ENCODE data around the gene HTT.

Gene HTT

DNA sequence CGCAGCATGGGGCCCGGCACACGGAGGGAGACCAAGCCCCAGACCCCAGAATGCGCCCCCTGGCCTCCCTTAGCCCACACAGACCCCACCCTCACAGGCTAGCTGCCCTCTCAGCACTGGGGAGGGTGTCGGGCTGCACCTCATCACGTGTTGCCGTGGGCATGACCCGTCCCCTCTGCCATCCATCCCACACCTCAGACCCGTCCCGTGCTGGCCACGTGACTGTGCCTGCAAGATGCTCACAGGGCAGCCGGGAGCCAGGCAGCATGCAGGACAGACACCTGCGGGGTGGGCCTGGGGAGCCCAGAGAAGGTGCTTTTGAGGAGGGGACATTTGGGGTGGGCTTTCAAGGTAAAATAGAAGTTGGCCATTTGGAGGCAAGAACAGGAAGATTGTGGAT lies 179.3 kb downstream of the HTT start:
- Mint-ChIP-seq H3K4me1 (ENCODE audit: low read depth) (peaks cover 6% of the 10 kb centered on the region), H3K4me3 (no peak overlapping the region), H3K9me3 (no peaks in the 10 kb centered on the region), H3K27ac (no peak overlapping the region), H3K27me3 (ENCODE audit: low read depth) (no peaks in the 10 kb centered on the region), H3K36me3 (ENCODE audit: low read depth) (no peaks in the 10 kb centered on the region)

DNA sequence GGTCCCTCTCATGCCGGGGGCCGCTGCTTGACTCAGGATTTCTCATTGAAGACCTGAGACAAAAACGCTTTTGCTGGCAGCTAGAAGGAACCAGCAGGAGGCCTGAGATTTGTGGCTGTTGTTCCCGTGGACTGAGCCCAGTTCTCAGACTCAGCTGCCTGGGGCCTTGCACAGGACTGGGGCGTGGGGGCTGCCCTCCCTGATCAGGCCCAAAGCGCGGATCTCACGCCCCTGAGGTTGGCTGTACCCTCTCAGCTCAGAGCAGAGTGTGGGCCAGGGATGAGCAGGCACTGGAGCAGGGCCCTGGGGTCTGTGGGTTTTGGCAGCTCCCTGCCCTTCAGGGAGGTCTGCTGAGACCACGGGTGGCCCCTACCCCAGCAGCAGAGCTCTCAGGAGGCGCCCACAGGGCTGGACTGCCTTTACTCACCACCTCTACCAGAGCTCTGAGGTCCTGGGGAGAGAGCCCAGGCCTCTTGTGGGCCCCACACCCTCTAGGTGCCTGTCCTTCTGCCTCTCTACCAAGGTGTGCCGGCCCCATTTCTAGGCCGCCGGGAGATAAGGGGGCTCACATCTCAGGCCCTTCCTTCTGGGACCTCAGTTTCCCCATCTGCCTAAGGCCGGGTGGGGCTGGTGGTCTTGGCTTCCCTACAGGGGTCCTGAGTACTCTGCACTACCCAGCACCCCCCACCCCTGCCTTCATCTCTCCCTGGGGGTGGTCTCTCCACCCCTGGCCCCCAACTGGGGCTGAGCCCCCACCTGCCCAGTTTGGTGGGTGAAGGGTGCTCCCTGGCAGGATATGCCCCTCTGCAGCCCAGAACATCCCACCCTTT lies 180.0 kb downstream of the HTT start:
- no peaks in the 10 kb centered on the region for H3K9me3 Mint-ChIP-seq
- no peaks in the 10 kb centered on the region for H3K36me3 Mint-ChIP-seq (ENCODE audit: low read depth)
- no peak overlapping the region for H3K27ac Mint-ChIP-seq
- H3K4me3 Mint-ChIP-seq: no peak overlapping the region
- H3K27me3 Mint-ChIP-seq (ENCODE audit: low read depth): no peaks in the 10 kb centered on the region
- peaks cover 6% of the 10 kb centered on the region for H3K4me1 Mint-ChIP-seq (ENCODE audit: low read depth)

DNA sequence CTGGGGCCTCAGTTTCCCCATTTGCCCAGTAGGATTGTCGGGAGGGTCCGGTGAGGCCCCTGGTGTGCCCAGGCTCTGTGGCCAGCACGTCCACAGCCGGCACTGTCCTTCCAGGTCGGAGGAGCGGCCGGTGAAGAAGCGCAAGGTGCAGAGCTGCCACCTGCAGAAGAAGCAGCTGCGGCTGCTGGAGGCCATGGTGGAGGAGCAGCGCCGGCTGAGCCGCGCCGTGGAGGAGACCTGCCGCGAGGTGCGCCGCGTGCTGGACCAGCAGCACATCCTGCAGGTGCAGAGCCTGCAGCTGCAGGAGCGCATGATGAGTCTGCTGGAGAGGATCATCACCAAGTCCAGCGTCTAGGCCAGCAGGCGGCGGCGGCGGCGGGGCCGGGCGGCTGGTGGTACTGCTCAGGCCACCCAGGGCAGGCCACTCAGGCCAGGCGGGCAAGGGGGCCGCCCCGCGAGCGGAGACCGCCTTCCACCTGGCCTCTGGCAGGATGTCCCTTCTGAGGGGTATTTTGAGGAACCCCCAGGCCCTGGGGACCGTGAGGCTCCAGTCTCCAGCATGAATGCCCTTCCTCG lies 181.2 kb downstream of the HTT start:
- no peak overlapping the region for H3K4me3 Mint-ChIP-seq
- no peaks in the 10 kb centered on the region for H3K27me3 Mint-ChIP-seq (ENCODE audit: low read depth)

DNA sequence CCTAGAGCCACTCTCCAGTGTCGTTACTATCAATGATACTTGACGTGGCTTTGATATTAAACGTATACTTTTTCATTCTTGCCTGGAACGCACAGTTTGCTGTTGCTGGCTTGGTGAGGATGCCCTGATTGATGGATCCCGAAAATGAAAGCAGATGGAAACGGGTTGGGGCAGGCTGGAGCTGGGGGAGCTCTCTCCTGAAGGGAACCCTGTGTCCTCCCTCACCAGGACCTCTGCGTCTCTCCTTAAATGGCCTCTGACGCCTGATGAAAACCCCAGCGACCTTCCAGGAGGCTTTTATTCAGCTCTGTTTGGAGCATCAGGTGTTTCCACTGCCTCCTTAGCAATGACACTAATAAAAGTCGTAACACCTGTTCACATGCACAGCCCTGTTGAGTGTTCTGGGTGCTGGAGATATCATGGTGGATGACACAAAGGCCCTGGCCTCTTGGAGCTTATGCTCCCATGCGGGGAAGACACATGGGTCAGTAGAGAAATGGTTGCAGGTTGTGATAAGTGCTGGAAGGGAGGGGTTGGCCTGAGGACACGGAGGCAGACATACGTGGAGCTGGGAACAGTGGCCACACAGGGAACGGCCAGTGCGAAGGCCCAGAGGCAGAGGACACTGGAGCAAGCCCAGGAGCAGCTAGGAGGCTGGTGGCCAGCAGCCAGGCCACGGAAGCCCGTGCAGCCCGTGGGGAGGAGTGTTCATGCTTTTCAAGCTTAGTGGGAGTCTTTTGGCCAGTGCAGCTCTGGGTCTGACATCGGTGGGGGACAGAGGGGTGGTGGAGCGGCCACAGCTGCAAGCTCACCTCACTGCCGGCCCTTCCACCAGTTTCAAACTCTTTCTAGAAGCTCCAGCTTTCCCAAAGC lies 182.0 kb downstream of the HTT start:
- no peaks in the 10 kb centered on the region for H3K27me3 Mint-ChIP-seq (ENCODE audit: low read depth)
- H3K9me3 Mint-ChIP-seq: no peaks in the 10 kb centered on the region
- H3K4me3 Mint-ChIP-seq: no peak overlapping the region
- H3K27ac Mint-ChIP-seq: no peak overlapping the region
- no peaks in the 10 kb centered on the region for H3K36me3 Mint-ChIP-seq (ENCODE audit: low read depth)
- peaks cover 1% of the 10 kb centered on the region for H3K4me1 Mint-ChIP-seq (ENCODE audit: low read depth)

More for the DNA sequence above, 181.2 kb downstream of the HTT start:
- Mint-ChIP-seq H3K27ac (no peak overlapping the region), H3K4me1 (ENCODE audit: low read depth) (peaks cover 6% of the 10 kb centered on the region), H3K9me3 (no peaks in the 10 kb centered on the region), H3K36me3 (ENCODE audit: low read depth) (no peaks in the 10 kb centered on the region)

DNA sequence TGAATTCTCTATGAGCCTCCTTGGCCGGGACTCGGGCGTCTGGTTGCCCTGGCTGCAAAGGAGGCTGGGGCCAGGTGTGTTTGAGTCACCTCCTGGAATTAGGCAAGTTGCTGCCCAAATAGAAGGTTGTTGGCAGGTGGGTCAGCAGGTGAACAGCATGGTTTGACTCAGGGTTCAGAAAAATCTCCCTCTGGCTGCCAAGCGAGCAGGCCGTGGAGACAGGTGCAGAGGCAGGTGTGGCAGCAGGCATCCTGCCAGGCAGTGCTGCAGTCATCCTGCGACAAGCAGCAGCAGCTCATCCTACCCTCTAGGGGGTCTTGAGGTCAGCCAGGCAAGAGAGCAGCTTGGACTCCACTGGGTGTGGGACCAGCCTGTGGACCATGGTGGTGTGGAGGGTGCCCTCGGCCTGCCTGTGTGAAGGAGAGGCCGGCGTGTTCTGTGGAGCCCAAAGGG lies 182.6 kb downstream of the HTT start:
- Mint-ChIP-seq H3K27ac (no peak overlapping the region), H3K4me1 (ENCODE audit: low read depth) (no peaks in the 10 kb centered on the region), H3K36me3 (ENCODE audit: low read depth) (no peaks in the 10 kb centered on the region), H3K9me3 (no peaks in the 10 kb centered on the region), H3K4me3 (no peak overlapping the region), H3K27me3 (ENCODE audit: low read depth) (no peaks in the 10 kb centered on the region)

DNA sequence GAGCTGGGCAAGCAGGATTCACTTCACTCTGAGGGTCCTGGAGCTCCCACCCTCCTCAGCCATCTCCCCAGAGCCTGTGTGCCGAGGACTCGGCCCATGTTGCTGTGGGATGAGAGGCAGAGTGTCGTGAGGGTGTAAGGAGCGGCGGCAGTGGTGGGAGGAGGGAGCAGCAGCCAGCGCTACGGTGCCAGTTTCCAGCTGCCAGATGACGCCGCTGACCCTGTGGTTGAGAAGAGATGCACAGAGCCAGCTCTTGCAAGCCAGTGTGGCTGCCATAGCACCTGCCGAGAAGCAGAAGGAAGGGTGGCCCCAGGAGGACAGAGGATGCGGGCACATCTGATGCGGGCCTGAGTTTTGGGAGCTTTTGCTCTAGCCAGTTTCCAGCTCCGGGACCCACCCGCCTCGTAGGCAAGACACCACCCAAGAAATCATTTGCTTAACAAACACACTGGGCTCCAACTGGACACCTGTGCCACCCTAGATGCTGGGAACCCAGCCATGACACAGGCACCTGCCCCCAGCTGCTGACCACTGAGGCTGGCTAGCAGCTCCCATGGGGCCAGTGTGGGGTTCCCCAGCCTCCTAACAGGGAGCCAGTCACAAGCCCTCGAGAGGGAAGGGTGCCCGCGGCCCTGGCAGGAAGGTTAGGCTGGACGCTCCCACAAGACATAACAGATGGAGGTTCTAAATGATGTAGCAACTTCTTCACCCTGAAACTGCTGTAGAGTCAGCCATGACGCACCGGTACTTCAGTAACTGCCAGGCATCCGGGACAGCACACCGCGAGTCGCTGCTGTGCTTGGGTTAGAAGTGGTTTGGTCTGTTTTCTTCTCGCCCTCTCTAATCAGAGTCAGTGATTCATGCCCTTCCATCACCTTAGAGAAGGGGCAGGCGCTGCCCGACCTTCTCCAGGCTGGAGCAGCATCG lies 183.3 kb downstream of the HTT start:
- H3K27me3 Mint-ChIP-seq (ENCODE audit: low read depth): no peaks in the 10 kb centered on the region
- H3K4me1 Mint-ChIP-seq (ENCODE audit: low read depth): no peaks in the 10 kb centered on the region
- no peaks in the 10 kb centered on the region for H3K36me3 Mint-ChIP-seq (ENCODE audit: low read depth)
- H3K27ac Mint-ChIP-seq: no peak overlapping the region
- no peak overlapping the region for H3K4me3 Mint-ChIP-seq
- no peaks in the 10 kb centered on the region for H3K9me3 Mint-ChIP-seq

DNA sequence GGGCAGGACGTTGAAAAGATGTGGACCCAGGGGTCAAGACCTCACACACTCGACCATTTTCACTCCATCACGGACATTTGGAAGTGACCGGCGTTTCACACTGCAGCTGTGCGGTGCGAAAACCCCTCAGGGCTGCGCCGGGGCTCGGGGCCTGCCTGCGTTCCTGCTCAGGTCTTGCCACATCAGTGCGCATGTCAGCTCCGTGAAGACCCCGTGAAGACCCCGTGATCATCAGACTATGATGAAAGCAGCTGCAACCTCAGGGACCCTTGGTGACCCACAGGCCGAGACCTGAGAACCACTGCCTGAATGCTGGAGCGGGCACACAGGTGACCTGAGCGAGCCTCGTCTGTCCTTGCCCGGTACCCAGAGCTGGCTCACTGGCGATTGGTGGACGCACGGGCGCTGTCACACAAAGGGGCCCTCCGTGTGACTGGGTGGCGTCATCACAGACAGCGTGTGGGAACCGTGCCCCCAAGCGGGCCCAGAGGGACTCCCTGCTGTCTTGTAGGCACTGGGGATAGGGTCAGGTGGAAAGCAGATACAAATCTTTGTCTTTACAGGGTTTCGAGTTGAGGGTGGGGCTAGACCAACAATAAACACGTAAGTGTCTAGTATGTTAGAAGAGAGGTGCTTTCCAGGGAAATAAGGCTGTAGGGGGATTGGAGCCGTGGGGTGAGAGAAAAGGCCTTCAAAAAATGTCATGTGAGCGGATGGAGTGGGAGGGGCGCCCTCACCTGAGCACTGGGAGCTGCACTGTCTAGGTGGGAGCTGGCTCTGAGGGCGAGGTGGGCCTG lies 187.1 kb downstream of the HTT start:
- no peaks in the 10 kb centered on the region for H3K27me3 Mint-ChIP-seq (ENCODE audit: low read depth)
- no peak overlapping the region for H3K27ac Mint-ChIP-seq
- no peaks in the 10 kb centered on the region for H3K4me1 Mint-ChIP-seq (ENCODE audit: low read depth)
- no peaks in the 10 kb centered on the region for H3K9me3 Mint-ChIP-seq
- no peak overlapping the region for H3K4me3 Mint-ChIP-seq
- no peaks in the 10 kb centered on the region for H3K36me3 Mint-ChIP-seq (ENCODE audit: low read depth)

DNA sequence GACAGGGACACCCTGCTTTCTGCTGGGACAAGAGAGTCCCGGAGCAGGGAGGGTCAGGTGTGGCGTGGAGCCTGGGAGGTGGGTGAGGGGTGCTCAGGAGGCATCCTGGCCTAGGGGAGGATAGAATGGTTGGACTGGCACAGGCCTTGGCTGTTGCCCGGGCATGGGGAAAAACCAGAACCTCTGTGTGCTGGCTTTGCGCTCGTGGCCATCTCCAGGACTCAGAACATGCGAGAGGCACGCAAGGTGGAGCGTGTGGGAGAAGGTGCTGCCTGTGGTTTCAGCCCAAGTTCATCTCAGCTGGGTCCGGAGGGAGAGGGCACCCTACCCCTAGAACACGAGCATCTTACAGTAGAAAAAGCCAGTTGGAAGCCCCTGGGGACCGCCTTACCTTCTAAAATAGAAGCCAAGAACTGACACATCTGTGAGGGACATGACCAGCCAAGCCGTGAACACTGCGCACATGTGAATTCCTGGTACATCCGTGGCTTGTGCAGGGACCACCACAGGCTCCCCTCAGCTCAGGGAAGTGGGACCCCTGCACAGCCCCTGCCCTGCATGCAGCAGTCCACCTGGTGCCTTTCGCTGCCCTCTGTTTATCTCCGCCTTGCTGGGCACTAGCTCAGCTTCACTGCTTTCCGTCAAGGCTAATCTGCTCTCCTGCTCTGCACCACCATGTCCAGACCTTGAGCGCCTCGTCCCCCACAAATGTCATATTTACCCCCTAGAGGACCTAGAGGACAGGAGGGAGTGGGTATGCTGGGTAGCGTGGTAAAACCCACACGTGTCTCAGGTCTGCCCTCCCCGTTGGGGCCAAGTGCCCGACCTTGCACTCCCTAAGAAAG lies 187.9 kb downstream of the HTT start:
- H3K27me3 Mint-ChIP-seq (ENCODE audit: low read depth): no peaks in the 10 kb centered on the region
- H3K27ac Mint-ChIP-seq: no peak overlapping the region
- no peak overlapping the region for H3K4me3 Mint-ChIP-seq
- no peaks in the 10 kb centered on the region for H3K36me3 Mint-ChIP-seq (ENCODE audit: low read depth)
- no peaks in the 10 kb centered on the region for H3K9me3 Mint-ChIP-seq
- H3K4me1 Mint-ChIP-seq (ENCODE audit: low read depth): no peaks in the 10 kb centered on the region

DNA sequence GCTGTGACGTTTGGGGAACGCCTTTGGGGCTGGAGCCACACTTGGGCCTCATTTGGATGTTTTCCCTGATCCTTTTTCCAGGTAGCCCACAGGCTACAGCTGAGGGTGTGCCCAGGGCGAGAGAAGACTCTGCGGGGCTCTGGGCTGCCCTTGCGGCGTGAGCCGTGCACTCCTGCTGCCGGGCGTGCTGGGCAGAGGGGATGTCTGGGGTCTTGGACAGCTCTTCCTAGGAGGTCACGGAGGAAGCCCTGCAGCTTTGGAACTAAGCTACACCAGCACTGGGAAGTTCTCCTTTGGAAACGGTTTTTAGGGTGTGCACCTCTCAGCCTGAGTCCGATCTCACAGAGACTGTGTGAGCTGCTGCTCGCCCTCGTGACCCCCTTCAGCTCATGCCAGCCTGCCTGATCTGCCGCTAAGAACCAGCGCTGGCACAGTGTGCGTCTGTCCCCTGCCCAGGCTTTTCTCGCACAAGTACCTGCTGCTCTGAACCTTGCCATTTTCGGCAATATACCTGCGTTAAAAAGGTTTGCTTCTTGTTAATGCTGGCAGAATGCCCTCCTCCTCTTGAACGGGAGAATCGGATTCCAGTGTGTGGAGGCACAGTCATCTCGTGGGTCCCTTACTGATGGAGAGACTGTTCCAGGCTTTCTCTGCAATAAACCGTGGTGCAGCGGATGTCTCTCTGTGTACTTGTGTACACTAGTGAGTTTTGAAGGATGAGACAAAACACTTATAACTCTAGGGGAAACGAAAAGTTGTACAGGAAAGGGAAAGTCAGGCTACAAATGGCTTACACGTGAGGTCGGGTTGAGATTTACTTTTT lies 188.8 kb downstream of the HTT start:
- Mint-ChIP-seq H3K27ac (no peak overlapping the region), H3K27me3 (ENCODE audit: low read depth) (no peaks in the 10 kb centered on the region), H3K4me1 (ENCODE audit: low read depth) (no peaks in the 10 kb centered on the region), H3K4me3 (no peak overlapping the region), H3K36me3 (ENCODE audit: low read depth) (no peaks in the 10 kb centered on the region), H3K9me3 (no peaks in the 10 kb centered on the region)

DNA sequence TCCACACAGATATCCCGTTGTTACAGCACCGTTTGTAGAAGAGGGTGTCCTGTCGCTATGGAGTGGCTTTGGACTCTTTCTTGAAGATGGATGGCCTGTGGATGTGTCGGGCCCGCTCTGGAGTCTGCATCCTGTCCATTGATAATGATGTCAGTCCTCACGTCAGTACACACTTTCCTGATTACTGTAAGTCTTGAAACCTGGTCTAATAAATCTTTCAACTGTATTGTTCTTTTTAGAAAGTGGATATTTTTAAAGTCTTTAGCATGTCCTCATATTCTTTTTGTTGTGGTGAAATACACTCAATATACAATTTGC lies 189.4 kb downstream of the HTT start:
- Mint-ChIP-seq H3K4me3 (no peak overlapping the region), H3K27me3 (ENCODE audit: low read depth) (no peaks in the 10 kb centered on the region), H3K9me3 (no peaks in the 10 kb centered on the region), H3K4me1 (ENCODE audit: low read depth) (no peaks in the 10 kb centered on the region), H3K27ac (no peak overlapping the region), H3K36me3 (ENCODE audit: low read depth) (no peaks in the 10 kb centered on the region)

DNA sequence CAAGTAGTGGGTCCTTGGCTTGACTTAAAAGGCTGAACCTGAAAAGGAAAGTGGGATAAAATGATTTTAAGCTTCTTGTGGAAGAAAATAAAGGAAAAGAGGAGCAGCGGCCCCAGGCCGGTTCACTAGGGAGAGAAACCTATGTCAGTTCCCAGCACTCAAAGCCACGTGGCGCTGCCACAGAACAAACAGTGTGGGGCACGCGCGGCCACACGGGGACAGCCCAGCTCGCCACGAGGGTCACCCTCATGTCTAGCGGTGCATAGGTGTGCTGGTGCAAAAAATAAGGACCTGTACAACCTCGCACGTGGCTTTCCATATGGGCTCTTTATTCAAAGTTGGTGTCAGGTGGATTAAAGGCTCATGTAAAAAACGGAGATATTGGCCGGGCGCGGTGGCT lies 191.6 kb downstream of the HTT start:
- no peaks in the 10 kb centered on the region for H3K36me3 Mint-ChIP-seq (ENCODE audit: low read depth)
- no peaks in the 10 kb centered on the region for H3K27me3 Mint-ChIP-seq (ENCODE audit: low read depth)
- no peaks in the 10 kb centered on the region for H3K9me3 Mint-ChIP-seq
- no peak overlapping the region for H3K4me3 Mint-ChIP-seq
- no peaks in the 10 kb centered on the region for H3K4me1 Mint-ChIP-seq (ENCODE audit: low read depth)
- H3K27ac Mint-ChIP-seq: no peak overlapping the region

DNA sequence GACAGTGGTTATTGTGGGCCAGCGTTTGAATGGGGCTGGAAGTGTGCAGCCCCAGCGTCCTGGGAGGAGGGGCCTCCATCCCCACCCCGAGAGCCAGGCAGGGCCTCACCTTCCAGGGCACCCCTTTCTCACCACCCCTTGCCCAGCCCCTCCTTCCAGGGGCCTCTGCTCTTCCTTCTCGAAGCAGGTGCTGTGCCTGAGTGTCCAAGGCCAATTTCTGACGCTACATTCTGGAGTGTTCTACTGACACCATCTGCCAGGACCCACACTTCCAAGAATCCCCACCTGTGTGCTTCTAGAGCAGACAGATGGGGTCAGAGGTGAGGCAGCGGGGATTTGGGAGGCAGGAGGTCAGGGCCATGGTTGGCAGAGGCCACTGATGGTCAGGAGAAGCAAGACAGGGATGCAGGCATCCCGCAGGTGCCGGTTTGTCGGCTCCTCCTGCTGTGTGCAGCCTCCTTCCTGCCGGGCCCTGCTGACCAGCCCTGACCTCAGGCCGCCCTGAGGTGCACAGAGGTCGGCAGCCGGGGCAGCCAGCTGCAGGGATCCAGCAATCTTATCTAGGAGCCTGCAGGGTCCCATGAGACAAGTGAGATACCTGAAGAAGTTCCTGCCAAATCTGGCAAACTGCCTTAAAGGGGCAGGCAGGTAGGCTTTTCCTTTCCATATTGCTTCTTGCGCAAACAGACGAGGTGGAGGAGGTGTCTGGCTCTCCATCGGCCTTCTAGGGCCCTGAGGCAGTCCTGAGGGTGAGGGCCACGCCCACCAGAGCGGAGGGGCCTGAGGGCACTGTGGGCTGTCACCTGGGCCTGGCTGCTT lies 193.3 kb downstream of the HTT start:
- Mint-ChIP-seq H3K4me3 (no peak overlapping the region), H3K9me3 (no peaks in the 10 kb centered on the region), H3K27ac (no peak overlapping the region), H3K36me3 (ENCODE audit: low read depth) (no peaks in the 10 kb centered on the region), H3K27me3 (ENCODE audit: low read depth) (no peaks in the 10 kb centered on the region), H3K4me1 (ENCODE audit: low read depth) (no peaks in the 10 kb centered on the region)
